ENCODE data around the gene SPTY2D1.
A peak's percentile ranks its signal among the peaks of the same experiment; 100 is the strongest.
"Not testable (repeated sequence)": the region's sequence is repeated elsewhere in the genome, so short reads cannot be mapped to it uniquely, and the experiment has no call there.

Gene SPTY2D1

GRCh38 chr11:18618342-18619025 is 15.7 kb downstream of the SPTY2D1 start:
- DNase-seq (ENCODE audit: low read depth), result no peak

GRCh38 chr11:18617688-18618341 is 16.3 kb downstream of the SPTY2D1 start:
- DNase-seq (ENCODE audit: low read depth), result peak; percentile 29

GRCh38 chr11:18615628-18616392 is 18.3 kb downstream of the SPTY2D1 start:
- DNase-seq (ENCODE audit: low read depth), result no peak

DNA sequence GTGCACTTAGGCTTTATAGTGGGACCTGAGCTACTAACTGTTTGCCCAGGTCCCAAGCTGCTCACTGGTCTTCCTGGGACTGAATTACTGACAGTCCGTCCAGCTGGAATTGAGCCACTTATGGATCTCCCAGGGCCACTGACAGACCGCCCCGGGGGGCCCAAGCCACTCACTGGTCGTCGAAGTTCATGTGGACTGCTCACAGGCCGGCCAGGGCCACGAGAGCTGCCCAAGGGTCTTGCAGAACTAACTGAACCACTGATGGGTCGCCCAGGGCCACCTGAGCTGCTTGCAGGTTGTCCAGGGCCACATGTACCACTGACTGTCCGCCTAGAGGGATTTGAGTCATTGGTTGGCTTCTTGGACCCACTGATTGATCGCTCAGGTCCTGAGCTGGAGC is 19.5 kb downstream of the SPTY2D1 start:
- no peak for DNase-seq (ENCODE audit: low read depth)

GRCh38 chr11:18612394-18612793 is 21.7 kb downstream of the SPTY2D1 start:
- DNase-seq (ENCODE audit: low read depth), result no peak

DNA sequence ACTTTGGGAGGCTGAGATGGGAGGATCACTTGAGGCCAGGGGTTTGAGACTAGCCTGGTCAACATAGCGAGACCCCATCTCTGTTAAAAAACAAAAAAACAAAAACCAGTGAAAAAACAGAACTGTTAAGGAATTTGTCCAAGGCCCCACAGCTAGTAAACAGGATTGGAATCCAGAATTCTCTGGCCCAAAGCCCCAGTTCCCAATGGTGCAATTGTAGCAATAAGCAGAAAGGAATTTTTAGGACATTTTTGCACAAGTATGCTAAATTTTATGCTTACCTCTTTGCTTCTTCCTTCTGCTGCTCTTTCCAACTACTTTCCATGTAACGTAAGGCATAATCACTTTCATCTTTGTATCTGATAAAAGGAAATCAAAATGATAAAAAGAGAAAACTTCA is 22.9 kb downstream of the SPTY2D1 start:
- DNase-seq (ENCODE audit: low read depth), result no peak

DNA sequence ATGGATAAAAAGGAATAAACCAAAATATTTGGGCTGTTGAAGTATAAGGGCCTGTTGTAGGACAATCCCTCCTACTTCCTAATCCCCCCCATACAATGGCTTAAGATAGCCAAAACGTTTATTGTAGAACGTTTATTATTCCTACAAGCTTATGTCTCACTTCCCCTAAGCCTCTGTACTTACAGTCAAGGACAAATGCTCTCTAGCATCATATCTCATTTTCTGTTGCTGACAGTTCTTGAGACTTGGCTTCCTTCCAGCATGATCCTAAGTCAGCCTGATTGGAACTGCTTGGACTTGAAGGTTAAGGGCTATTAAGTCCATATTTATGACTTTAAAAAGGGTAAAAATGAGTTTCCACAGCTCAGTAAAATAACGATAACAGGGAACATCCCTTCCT is 25.8 kb downstream of the SPTY2D1 start:
- DNase-seq (ENCODE audit: low read depth), result no peak

GRCh38 chr11:18600915-18601569 is 33.1 kb downstream of the SPTY2D1 start:
- no peak for DNase-seq (ENCODE audit: low read depth)

DNA sequence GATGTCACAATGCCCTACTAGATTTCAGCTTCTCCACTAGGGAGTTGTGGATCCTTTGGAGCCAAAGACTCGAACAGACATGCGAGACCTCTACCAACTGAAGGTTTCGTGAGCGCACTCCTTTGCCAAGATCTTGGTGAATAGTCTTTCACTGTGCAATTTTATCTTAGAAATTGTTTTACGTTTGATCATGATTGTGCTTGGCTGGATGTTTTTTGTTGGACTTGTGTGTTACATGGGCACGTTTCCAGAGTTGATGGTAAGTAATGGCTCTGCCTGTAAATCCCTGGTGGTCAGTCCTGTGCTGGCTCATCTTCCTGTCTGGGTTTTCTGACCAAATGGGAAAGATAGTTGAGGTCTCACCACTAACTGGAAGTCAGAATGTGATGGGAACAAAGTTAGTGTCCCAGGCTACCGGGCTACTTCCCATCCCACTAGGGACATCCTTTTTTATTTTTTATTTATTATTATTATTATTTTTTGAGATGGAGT is 34.4 kb downstream of the SPTY2D1 start, which contains the start of gene MISFA:
TSS of gene MISFA (plus strand) at position 51 of the 492 bp plus-strand sequence. CDS start at position 191, 140 bp downstream.
- no peak for DNase-seq (ENCODE audit: low read depth)

GRCh38 chr11:18594999-18595749 is 39.0 kb downstream of the SPTY2D1 start:
- DNase-seq (ENCODE audit: low read depth), result no peak

DNA sequence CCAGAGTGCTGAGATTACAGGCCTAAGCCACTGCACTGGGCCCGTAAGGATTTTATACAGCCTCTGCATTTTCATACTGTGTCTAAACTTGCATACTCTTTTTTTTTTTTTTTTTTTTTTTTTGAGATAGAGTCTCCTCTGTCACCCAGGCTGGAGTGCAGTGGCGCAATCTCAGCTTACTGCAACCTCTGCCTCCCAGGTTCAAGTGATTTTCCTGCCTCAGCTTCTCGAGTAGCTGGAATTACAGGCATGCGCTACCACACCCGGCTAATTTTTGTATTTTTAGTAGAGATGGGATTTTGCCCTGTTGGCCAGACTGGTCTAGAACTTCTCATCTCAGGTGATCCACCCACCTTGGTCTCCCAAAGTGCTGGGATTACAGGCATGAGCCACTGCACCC is 40.1 kb downstream of the SPTY2D1 start:
- not testable (repeated sequence) for DNase-seq (ENCODE audit: low read depth)

GRCh38 chr11:18590571-18590970 is 43.6 kb downstream of the SPTY2D1 start:
- DNase-seq (ENCODE audit: low read depth), result no peak

GRCh38 chr11:18588297-18589252 is 45.6 kb downstream of the SPTY2D1 start, which contains the start of gene UEVLD:
UEVLD (minus strand) TSS chr11:18588734; CDS start chr11:18588654, 80 bp downstream.
- DNase-seq (ENCODE audit: low read depth), result peak; percentile 42

DNA sequence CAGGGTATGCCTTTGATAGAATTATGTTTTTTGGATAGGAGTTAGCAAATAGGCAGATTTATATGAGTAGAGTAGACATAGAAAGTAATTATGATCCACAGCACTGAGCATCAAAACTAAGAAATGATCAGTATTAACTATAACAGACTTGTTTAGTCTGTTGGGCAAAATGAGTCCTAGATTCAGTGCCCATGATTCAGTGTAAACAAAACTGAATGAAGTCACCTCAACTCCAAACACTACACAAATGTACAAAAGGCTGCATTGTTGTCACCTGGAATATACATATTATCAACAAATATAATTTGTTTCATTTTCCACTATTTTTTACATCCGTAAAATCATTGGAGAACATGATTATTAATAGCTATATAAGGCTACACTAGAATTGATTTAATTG is 52.3 kb downstream of the SPTY2D1 start:
- no peak for DNase-seq (ENCODE audit: low read depth)

DNA sequence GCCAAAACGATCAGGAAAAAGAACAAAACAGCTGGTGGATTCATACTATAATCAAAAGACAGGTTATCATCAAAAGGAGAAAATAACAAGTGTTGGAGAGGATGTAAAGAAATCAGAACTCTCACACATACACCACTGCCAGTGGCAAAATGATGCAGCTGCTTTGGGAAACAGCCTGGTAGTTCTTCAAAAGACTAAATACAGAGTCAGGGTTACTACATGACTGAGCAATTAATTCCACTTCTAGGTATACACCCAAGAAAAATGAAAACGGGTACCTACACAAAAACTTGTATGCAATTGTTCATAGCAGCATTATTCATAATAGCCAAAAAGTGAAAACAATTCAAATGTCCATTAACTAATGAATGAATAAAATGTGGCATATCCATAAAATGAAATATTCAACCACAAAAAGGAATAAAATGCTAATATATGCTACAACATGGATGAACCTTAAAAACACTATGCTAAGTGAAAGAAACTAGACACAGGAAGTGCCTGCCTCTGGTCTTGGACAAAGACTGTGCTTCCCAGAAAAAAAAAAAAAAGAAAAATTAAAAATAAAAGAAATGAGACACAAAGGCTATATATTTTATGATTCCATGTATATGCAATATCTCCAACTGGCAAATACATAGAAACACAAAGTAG is 53.9 kb downstream of the SPTY2D1 start:
- no peak for DNase-seq (ENCODE audit: low read depth)

GRCh38 chr11:18578975-18579598 is 55.1 kb downstream of the SPTY2D1 start:
- DNase-seq (ENCODE audit: low read depth), result no peak

- no peak for DNase-seq (ENCODE audit: low read depth)
Observed at GRCh38 chr11:18575361-18575760, 58.8 kb downstream of the SPTY2D1 start.

DNA sequence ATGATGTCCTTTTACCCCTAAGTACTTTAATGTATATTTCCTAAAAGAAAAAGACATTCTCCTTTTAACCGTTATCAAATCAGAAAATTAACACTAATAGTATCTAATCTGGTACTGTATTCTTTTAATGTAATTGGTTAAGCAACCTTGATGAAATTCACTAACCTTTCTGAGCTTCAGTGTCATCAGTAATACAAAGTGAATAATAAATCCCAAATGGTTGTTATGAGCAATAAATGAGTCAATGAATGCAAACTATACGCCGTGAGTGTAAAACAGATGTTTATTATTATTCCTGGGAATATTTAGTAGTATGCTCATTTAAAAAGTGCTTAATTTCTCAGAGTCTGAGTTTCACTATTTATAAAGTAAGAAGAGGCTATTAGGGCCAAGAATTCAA is 67.1 kb downstream of the SPTY2D1 start:
- DNase-seq (ENCODE audit: low read depth), result no peak

DNA sequence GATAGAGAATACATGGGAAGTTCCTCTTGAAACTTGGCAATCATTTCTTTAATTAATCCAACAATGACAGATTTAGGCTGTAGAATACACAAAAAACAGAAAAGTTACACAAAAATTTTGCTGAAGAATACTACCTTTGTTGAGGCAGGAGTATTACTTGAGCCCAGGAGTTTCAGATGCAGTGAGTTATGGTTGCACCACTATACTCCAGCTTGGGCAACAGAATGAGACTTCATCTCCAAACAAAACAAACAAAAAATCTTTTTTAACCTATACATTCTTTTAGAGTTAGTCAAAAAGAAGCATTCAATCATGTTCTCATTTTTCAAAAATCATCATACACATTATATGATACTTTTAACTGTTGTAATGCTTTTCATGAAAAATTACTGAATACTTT is 67.7 kb downstream of the SPTY2D1 start:
- DNase-seq (ENCODE audit: low read depth), result no peak
